OCI-LY7 (cell line): ENCODE measurements around the gene BAIAP2L1. TPM values are rescaled to one million over a fixed set of nuclear protein-coding genes. Genes with fewer than 3 reads are reported as not detected.

Experiments used
- BruUV-seq: library from RNA; stranded (reverse); fragments of 400-500 nt; replicated peaks from 2 replicates; lab custom pipeline; 2021; lab: Mats Ljungman, UMichigan
- CTCF ChIA-PET: fragments of 300-600 bp; sonication (Branson Sonifier 250); formaldehyde crosslinking; loops from one replicate; lab custom pipeline; 2022; ENCODE audit warnings: antibody characterized with exemption; ENCODE audit not compliant: unreplicated experiment; lab: Charles Lee
- POLR2A ChIA-PET: fragments of 300-600 bp; sonication (Branson Sonifier 250); formaldehyde crosslinking; loops from one replicate; lab custom pipeline; 2022; ENCODE audit warnings: antibody characterized with exemption; lab: Charles Lee
- DNase-seq: peaks from one replicate; pipeline ENCODE4 v3.0.0-alpha.2; 2015; ENCODE audit warnings: low spot score
- H2AFZ ChIP-seq: fragments of 200-600 bp; sonication (generic), shearing (Covaris generic); 2 replicates; pipeline ENCODE4 v1.6.1; 2014; ENCODE audit warnings: mild to moderate bottlenecking, antibody characterized with exemption, low read length, moderate library complexity
- H3K27ac ChIP-seq: fragments of 200-600 bp; sonication (generic); 2 replicates; pipeline ENCODE4 v1.5.1; 2014; ENCODE audit warnings: mixed run types, low read depth, mild to moderate bottlenecking, moderate library complexity, low read length, inconsistent platforms; ENCODE audit not compliant: poor library complexity, severe bottlenecking
- H3K36me3 ChIP-seq: fragments of 200-600 bp; sonication (generic); 2 replicates; pipeline ENCODE4 v1.6.1; 2014; ENCODE audit warnings: mild to moderate bottlenecking, antibody characterized with exemption, low read length, moderate library complexity, mixed read lengths; ENCODE audit not compliant: insufficient read depth
- H3K4me1 ChIP-seq: fragments of 200-600 bp; sonication (generic); 2 replicates; pipeline ENCODE4 v1.5.1; 2014; ENCODE audit warnings: mild to moderate bottlenecking, low read length; ENCODE audit not compliant: insufficient read depth, poor library complexity, severe bottlenecking
- H3K4me2 ChIP-seq: fragments of 200-600 bp; sonication (generic); 2 replicates; pipeline ENCODE4 v1.6.1; 2014; ENCODE audit warnings: mild to moderate bottlenecking, low read length
- H3K4me3 ChIP-seq: fragments of 200-600 bp; sonication (generic); 2 replicates; pipeline ENCODE4 v1.5.1; 2014; ENCODE audit warnings: mild to moderate bottlenecking, low read depth, low read length; ENCODE audit not compliant: poor library complexity, severe bottlenecking
- H3K79me2 ChIP-seq: fragments of 200-600 bp; sonication (generic); 2 replicates; pipeline ENCODE4 v1.6.1; 2016; ENCODE audit warnings: low read depth, mild to moderate bottlenecking, low read length, moderate library complexity, mixed read lengths; ENCODE audit not compliant: insufficient read depth
- H3K9me2 ChIP-seq: fragments of 200-600 bp; sonication (generic); 2 replicates; pipeline ENCODE4 v1.6.1; 2016; ENCODE audit warnings: mild to moderate bottlenecking, low read length, mixed read lengths; ENCODE audit not compliant: insufficient read depth
- H3K9me3 ChIP-seq: fragments of 200-600 bp; sonication (generic); 2 replicates; pipeline ENCODE4 v1.6.1; 2014; ENCODE audit warnings: mild to moderate bottlenecking, mixed run types, low read length, mixed read lengths
- H4K20me1 ChIP-seq: fragments of 200-600 bp; sonication (generic); 2 replicates; pipeline ENCODE4 v1.6.1; 2014; ENCODE audit warnings: mild to moderate bottlenecking, antibody characterized with exemption, low read length, moderate library complexity, mixed read lengths; ENCODE audit not compliant: insufficient read depth
- EZH2phosphoT487 ChIP-seq: fragments of 200-600 bp; sonication (generic); IDR thresholded peaks from 2 replicates; pipeline ENCODE4 v1.6.1; 2018; ENCODE audit warnings: low read depth, borderline replicate concordance, mild to moderate bottlenecking, mixed run types, antibody characterized with exemption, low read length, moderate library complexity, mixed read lengths
- intact Hi-C: fragments of 100-400 bp; cut with micrococcal nuclease; formaldehyde crosslinking; loops from one replicate; pipeline ENCODE4 v1.10.0; 2022; ENCODE audit not compliant: unreplicated experiment
- total RNA-seq, 2 experiments: library from RNA; depleted of rRNA in 1 of 2; stranded (reverse); fragments of >200 nt in 1 of 2; shearing (Covaris generic) in 1 of 2; gene quantifications; 2 replicates each; pipeline ENCODE4 v1.2.3, GENCODE V29; 2014 to 2022
- TF ChIP-seq, protein P1 (sequence below): fragments of 200-600 bp; sonication (generic); conservative IDR thresholded peaks from 2 replicates; pipeline ENCODE4 v1.5.1; 2014; ENCODE audit warnings: mild to moderate bottlenecking, antibody characterized with exemption, low read length, moderate library complexity, mixed read lengths

Gene BAIAP2L1
- total RNA-seq, 2 experiments from 2014 or later, result not detected

DNA sequence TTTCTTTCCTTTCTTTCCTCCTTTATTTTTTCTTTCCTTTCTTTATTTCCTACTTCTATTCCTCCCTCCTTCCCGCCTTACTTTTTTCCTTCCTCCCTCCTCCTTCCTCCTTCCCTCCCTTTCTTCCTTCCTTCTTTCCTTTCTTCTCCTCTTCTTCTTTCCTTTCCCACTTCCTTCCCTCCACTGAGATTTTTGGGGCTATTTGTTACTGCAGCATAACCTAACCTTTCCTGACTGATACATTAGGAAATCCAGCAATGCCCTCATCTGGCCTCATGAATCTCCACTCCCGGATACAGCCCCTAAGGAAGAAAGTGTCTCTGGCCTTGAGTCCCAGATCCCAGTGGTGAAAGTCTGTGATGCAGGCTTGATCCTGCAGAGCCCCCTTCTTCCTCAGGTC lies 38.6 kb upstream of the BAIAP2L1 start:
- Histone ChIP-seq H3K4me2 (no peak overlapping the region), H3K27ac (no peak overlapping the region), H3K4me1 (peaks cover 9% of the 10 kb centered on the region), H2AFZ (no peak overlapping the region), H3K4me3 (no peak overlapping the region), H3K36me3 (no peaks in the 10 kb centered on the region), H3K9me2 (no peaks in the 10 kb centered on the region), H3K79me2 (no peaks in the 10 kb centered on the region), H3K9me3 (no peaks in the 10 kb centered on the region), H4K20me1 (no peaks in the 10 kb centered on the region)
- ChIA-PET CTCF (no interaction called here), POLR2A (no interaction called here)
- TF ChIP-seq, protein P1, sequence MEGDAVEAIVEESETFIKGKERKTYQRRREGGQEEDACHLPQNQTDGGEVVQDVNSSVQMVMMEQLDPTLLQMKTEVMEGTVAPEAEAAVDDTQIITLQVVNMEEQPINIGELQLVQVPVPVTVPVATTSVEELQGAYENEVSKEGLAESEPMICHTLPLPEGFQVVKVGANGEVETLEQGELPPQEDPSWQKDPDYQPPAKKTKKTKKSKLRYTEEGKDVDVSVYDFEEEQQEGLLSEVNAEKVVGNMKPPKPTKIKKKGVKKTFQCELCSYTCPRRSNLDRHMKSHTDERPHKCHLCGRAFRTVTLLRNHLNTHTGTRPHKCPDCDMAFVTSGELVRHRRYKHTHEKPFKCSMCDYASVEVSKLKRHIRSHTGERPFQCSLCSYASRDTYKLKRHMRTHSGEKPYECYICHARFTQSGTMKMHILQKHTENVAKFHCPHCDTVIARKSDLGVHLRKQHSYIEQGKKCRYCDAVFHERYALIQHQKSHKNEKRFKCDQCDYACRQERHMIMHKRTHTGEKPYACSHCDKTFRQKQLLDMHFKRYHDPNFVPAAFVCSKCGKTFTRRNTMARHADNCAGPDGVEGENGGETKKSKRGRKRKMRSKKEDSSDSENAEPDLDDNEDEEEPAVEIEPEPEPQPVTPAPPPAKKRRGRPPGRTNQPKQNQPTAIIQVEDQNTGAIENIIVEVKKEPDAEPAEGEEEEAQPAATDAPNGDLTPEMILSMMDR, result no peak
- no peak for TF ChIP-seq EZH2phosphoT487
- DNase-seq, result no peak
- intact Hi-C loops, result loop anchor here (10.0 kb wide), 1 partner anchor 205 kb away; no protein-coding TSS in a partner anchor
- BruUV-seq, result no TSS peak

DNA sequence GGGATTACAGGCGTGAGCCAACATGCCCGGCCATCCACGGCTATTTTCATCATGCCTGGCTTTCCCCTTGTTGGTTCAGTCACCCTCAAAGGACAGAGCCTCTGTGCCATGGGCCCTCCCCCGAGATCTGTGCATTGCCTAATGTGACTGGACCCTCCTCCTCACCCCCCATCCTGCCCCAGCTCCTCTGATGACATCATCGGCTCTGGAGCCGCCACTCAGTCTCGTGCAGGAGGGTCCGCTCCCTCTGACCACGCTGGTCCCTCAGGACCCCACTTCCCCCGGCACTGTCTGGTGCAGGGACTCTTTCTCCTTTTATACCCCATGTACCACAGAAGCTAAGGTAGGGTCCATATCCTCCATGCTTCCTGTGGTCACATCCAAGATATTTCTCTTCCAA lies 33.2 kb upstream of the BAIAP2L1 start:
- intact Hi-C loops, result loop anchor here (10.0 kb wide), 1 partner anchor 211 kb away; no protein-coding TSS in a partner anchor
- Histone ChIP-seq H3K9me2 (no peaks in the 10 kb centered on the region), H3K36me3 (no peaks in the 10 kb centered on the region), H2AFZ (no peak overlapping the region), H4K20me1 (no peaks in the 10 kb centered on the region), H3K4me1 (peaks cover 9% of the 10 kb centered on the region), H3K79me2 (no peaks in the 10 kb centered on the region), H3K4me3 (no peak overlapping the region), H3K27ac (no peak overlapping the region), H3K9me3 (no peaks in the 10 kb centered on the region), H3K4me2 (no peak overlapping the region)
- no peak for DNase-seq
- TF ChIP-seq, protein P1, result no peak
- no peak for TF ChIP-seq EZH2phosphoT487
- ChIA-PET POLR2A (no interaction called here), CTCF (no interaction called here)
- BruUV-seq, result no TSS peak

GRCh38 chr7:98429799-98430198 lies 28.9 kb upstream of the BAIAP2L1 start:
- Histone ChIP-seq H3K79me2 (no peaks in the 10 kb centered on the region), H3K4me2 (no peak overlapping the region), H2AFZ (no peak overlapping the region), H3K9me3 (no peaks in the 10 kb centered on the region), H3K36me3 (no peaks in the 10 kb centered on the region), H3K27ac (no peak overlapping the region), H3K4me1 (no peaks in the 10 kb centered on the region), H3K9me2 (no peaks in the 10 kb centered on the region), H3K4me3 (no peak overlapping the region), H4K20me1 (no peaks in the 10 kb centered on the region)
- ChIA-PET POLR2A (no interaction called here), CTCF (no interaction called here)
- no peak for TF ChIP-seq EZH2phosphoT487
- TF ChIP-seq, protein P1, result no peak
- intact Hi-C loops, result loop anchor here (10.0 kb wide), 1 partner anchor 215 kb away; no protein-coding TSS in a partner anchor
- no TSS peak for BruUV-seq
- no peak for DNase-seq
